ENCODE results near the gene CSNK2A1. TPM values are rescaled to one million over a fixed set of nuclear protein-coding genes. Genes with fewer than 3 reads are reported as not detected.

Gene CSNK2A1
- polyA plus RNA-seq, 1 experiment: 71.5 TPM

DNA sequence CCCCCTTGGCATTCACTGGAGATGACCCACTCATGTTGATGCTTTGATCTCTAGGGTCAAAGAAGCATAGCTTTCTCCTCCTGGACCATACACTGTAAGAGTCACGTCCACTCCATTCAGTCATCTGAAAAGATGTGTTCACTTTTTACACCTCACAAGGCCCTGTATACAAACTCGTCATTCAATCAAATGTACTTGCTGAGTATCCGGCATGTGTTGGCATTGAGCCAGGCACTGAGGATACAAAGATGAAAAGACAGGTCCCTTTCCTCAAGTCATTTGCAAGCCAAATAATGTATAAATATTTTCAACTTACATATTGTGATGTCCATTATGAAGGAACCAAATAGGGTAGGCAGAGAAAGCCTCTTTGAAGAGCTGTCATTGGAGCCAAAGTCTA, 32.6 kb upstream of the CSNK2A1 start:
- peaks cover 20% of the 10 kb centered on the region for H3K27me3 ChIP-seq (ENCODE audit: control insufficient read depth, insufficient read depth, low read length)
- POLR2A ChIA-PET: no interaction called here
- CTCF ChIA-PET: interaction anchor here (0.9 kb wide), 1 partner anchor 64 kb away, joined by 3 read pairs; no protein-coding TSS in a partner anchor

GRCh38 chr20:575230-575629, 31.6 kb upstream of the CSNK2A1 start:
- TF ChIP-seq CTCF (IDR thresholded peaks at IDR 0.05; ENCODE audit: insufficient read depth, low read depth, low read length): no peak
- ChIA-PET POLR2A (no interaction called here), CTCF (interaction anchor here (1.0 to 1.7 kb wide), 2 partner anchors 12 to 72 kb away, joined by 3 to 4 read pairs; no protein-coding TSS in a partner anchor)
- no peak for DNase-seq (ENCODE audit: low read depth)
- H3K4me3 ChIP-seq (ENCODE audit: low read depth, low read length): no peak overlapping the region
- no peaks in the 10 kb centered on the region for H3K36me3 ChIP-seq (ENCODE audit: control insufficient read depth, insufficient read depth, low read length)
- peaks cover 20% of the 10 kb centered on the region for H3K27me3 ChIP-seq (ENCODE audit: control insufficient read depth, insufficient read depth, low read length)

More for the DNA sequence above, 32.6 kb upstream of the CSNK2A1 start:
- H3K36me3 ChIP-seq (ENCODE audit: control insufficient read depth, insufficient read depth, low read length): no peaks in the 10 kb centered on the region
- no peak overlapping the region for H3K4me3 ChIP-seq (ENCODE audit: low read depth, low read length)
- no peak for DNase-seq (ENCODE audit: low read depth)
- no peak for TF ChIP-seq CTCF (IDR thresholded peaks at IDR 0.05; ENCODE audit: insufficient read depth, low read depth, low read length)

DNA sequence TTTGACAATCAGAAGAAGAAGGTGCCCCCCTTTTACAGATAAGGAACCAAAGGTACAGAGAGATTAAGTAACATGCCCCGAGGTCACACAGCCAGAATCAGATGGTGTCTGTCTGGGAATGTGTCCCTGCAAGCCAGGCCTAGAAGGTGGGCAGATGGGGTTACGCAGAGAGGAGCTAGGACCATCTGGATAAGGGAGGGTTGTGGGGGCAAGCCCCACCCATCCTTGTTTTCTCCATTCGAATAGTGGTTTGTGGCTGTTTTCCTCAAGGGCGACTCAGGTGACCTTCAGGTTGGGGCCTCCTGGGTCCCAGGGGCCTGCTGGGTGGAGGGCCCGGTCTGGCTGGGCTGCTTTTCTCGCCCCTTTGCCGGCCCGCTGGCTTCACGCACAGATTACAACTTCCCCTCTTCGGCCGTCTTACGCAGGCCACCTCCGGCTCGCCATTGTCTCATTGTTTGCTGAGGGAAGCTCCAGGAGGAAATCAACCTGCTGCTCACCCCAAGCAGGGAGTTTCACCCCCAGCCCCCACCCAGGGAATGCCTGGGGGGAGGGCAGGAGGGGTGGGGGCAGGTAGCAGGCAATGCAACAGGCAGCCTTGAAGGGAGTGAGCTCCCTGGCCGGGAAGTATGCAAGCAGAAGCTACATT, 30.8 kb upstream of the CSNK2A1 start:
- no peak for TF ChIP-seq CTCF (IDR thresholded peaks at IDR 0.05; ENCODE audit: insufficient read depth, low read depth, low read length)
- Histone ChIP-seq H3K4me3 (ENCODE audit: low read depth, low read length) (no peak overlapping the region), H3K36me3 (ENCODE audit: control insufficient read depth, insufficient read depth, low read length) (no peaks in the 10 kb centered on the region), H3K27me3 (ENCODE audit: control insufficient read depth, insufficient read depth, low read length) (peaks cover 20% of the 10 kb centered on the region)
- ChIA-PET POLR2A (no interaction called here), CTCF (interaction anchor here (1.0 to 1.7 kb wide), 2 partner anchors 11 to 72 kb away, joined by 3 to 4 read pairs; no protein-coding TSS in a partner anchor)
- DNase-seq (ENCODE audit: low read depth): no peak

- Histone ChIP-seq H3K4me3 (ENCODE audit: low read depth, low read length) (no peak overlapping the region), H3K36me3 (ENCODE audit: control insufficient read depth, insufficient read depth, low read length) (no peaks in the 10 kb centered on the region), H3K27me3 (ENCODE audit: control insufficient read depth, insufficient read depth, low read length) (peaks cover 24% of the 10 kb centered on the region)
- ChIA-PET CTCF (interaction anchor here (0.7 to 3.6 kb wide), 5 partner anchors 11 to 165 kb away, joined by 3 to 15 read pairs (median 3); no protein-coding TSS in a partner anchor), POLR2A (no interaction called here)
- DNase-seq (ENCODE audit: low read depth): no peak
- no peak for TF ChIP-seq CTCF (IDR thresholded peaks at IDR 0.05; ENCODE audit: insufficient read depth, low read depth, low read length)
These were observed 30.1 kb upstream of the CSNK2A1 start for GRCh38 chr20:573414-574296.

DNA sequence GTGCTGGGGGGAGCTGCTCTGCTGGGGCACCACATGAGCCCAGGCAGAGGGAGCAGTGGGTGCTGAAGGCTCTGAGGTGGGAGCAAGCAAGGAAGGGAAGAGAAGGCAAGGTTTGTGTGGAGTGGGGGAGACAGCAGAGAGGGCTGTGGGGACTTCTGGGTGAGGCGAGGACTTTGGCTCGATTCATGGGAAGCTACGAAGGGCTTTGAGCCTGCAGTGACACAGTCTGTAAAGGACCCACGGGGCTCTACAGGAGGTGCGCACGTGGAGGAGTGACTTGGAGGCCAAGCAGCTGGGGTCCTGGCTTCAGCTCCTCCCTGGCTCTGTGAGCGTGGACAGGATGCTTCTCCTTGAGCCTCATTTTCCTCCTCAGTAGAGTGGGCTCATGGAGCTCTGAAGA, 29.1 kb upstream of the CSNK2A1 start:
- DNase-seq (ENCODE audit: low read depth): no peak
- POLR2A ChIA-PET: no interaction called here
- CTCF ChIA-PET: interaction anchor here (0.5 to 3.6 kb wide), 6 partner anchors 11 to 229 kb away, joined by 3 to 15 read pairs (median 5); no protein-coding TSS in a partner anchor
- H3K36me3 ChIP-seq (ENCODE audit: control insufficient read depth, insufficient read depth, low read length): no peaks in the 10 kb centered on the region
- peaks cover 27% of the 10 kb centered on the region for H3K27me3 ChIP-seq (ENCODE audit: control insufficient read depth, insufficient read depth, low read length)
- no peak overlapping the region for H3K4me3 ChIP-seq (ENCODE audit: low read depth, low read length)
- TF ChIP-seq CTCF (IDR thresholded peaks at IDR 0.05; ENCODE audit: insufficient read depth, low read depth, low read length): no peak
